Esophagus squamous epithelium (tissue), 5 donors: ENCODE measurements around the gene SLC2A4RG. TPM values are rescaled to one million over a fixed set of nuclear protein-coding genes. Genes with fewer than 3 reads are reported as not detected.
"Not testable (repeated sequence)": the region's sequence is repeated elsewhere in the genome, so short reads cannot be mapped to it uniquely, and the experiment has no call there.

Experiments
- DNase-seq: peaks from one replicate; lab custom pipeline; 2025; lab: John Stamatoyannopoulos, UW
- H3K27ac ChIP-seq, 4 donors: fragments of 200-600 bp; sonication (generic); one replicate each; pipeline ENCODE4 v1.5.1; 2016 to 2019; ENCODE audit warnings: mild to moderate bottlenecking in 1 of 4
- H3K27me3 ChIP-seq, 4 donors: fragments of 200-600 bp; sonication (generic); 1 replicate in 3 of 4; 2 replicates in 1 of 4; pipeline versions ENCODE4 v1.5.1 to v1.6.0; 2017 to 2021; ENCODE audit warnings: antibody characterized with exemption in 1 of 4
- H3K36me3 ChIP-seq, 3 donors: fragments of 200-600 bp; sonication (generic); one replicate each; pipeline ENCODE4 v1.5.1; 2016 to 2019
- H3K4me1 ChIP-seq, 3 donors: fragments of 200-600 bp; sonication (generic); one replicate each; pipeline ENCODE4 v1.5.1; 2017 to 2019
- H3K4me3 ChIP-seq, 4 donors: fragments of 200-600 bp; sonication (generic); 1 replicate in 3 of 4; 2 replicates in 1 of 4; pipeline ENCODE4 v1.5.1; 2016 to 2019; ENCODE audit warnings: mild to moderate bottlenecking in 2 of 4, moderate library complexity in 1 of 4
- H3K9me3 ChIP-seq, 3 donors: fragments of 200-600 bp; sonication (generic); one replicate each; pipeline ENCODE4 v1.5.1; 2016 to 2019
- POLR2A ChIP-seq, 4 donors: fragments of 450-650 bp; IDR thresholded peaks; one replicate each; pipeline ENCODE4 v1.6.1; 2017; ENCODE audit warnings: antibody characterized with exemption in 4 of 4, mild to moderate bottlenecking in 4 of 4, moderate library complexity in 3 of 4
- WGBS, 2 donors: methylation state at CpG; one replicate each; pipeline ENCODE4 v1.1.5; 2018; 5-methylcytosine and 5-hydroxymethylcytosine counted together
- intact Hi-C: fragments of 100-400 bp; cut with DNase I; formaldehyde crosslinking; loops from one replicate; pipeline ENCODE4 v1.15.0; 2022
- total RNA-seq, 4 donors: library from RNA; depleted of rRNA; stranded (reverse); fragments of >200 nt; gene quantifications; one replicate each; pipeline ENCODE4 v1.1.0, GENCODE V29; 2016
- TF ChIP-seq, protein P1 (sequence below), 6 experiments: fragments of 450-650 bp in 4 of 6; fragments of 200-600 bp in 2 of 6; sonication (generic) in 2 of 6; IDR thresholded peaks; one replicate each; pipeline ENCODE4 v1.5.1; 2016 to 2019; ENCODE audit warnings: antibody characterized with exemption in 6 of 6, mild to moderate bottlenecking in 4 of 6, moderate library complexity in 4 of 6
- donor health status: DM: yes; HTN: yes; CAD: no.

The SLC2A4RG gene
- total RNA-seq, 4 donors from 2014 or later: 37.0 to 55.5 (median 50.2) TPM

DNA sequence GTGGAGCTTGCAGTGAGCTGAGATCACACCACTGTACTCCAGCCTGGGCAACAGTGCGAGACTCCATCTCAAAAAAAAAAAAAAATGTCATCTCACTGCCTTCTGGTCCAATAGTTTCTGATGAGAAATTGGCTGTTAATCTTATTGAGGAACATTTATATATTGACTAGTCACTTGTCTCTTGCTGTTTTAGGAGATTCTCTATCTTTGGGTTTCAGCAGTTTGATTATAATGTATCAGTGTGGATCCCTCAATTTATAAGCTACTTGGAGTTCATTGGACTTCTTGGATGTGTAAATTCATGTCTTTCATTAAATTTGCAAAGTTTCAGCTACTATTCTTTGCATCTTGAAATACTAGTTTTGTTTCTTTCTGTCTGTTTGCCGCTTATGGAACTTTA, 20.6 kb upstream of the SLC2A4RG start:
- DNase-seq: no peak

DNA sequence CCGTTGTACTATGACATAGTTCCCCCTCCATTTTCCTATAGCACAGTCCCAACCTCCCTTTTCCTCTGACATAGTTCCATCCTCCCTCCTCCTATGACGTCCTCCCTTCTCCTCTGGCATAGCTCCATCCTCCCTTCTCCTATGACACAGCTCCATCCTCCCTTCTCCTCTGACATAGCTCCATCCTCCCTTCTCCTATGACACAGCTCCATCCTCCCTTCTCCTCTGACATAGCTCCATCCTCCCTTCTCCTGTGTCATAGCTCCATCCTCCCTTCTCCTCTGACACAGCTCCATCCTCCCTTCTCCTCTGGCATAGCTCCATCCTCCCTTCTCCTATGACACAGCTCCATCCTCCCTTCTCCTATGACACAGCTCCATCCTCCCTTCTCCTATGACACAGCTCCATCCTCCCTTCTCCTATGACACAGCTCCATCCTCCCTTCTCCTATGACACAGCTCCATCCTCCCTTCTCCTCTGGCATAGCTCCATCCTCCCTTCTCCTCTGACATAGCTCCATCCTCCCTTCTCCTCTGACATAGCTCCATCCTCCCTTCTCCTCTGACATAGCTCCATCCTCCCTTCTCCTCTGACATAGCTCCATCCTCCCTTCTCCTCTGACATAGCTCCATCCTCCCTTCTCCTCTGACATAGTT, 16.5 kb upstream of the SLC2A4RG start:
- Histone ChIP-seq H3K36me3 (peaks cover 0 to 86% (median 7%) of the 10 kb centered on the region in 3 donors), H3K9me3 (peaks cover 0 to 34% (median 28%) of the 10 kb centered on the region in 3 donors)
- DNase-seq, H3K27ac ChIP-seq, H3K4me1 ChIP-seq, intact Hi-C loops, H3K27me3 ChIP-seq, H3K4me3 ChIP-seq: not testable (repeated sequence)
- WGBS, 2 donors: 68 to 84% methylated on average over 2 of the region's 2 CpGs

More for the DNA sequence above, 20.6 kb upstream of the SLC2A4RG start:
- 98 to 100% methylated on average over 2 of the region's 2 CpGs for WGBS, 2 donors
- no peaks in the 10 kb centered on the region for H3K27me3 ChIP-seq
- H3K36me3 ChIP-seq: peaks cover 0 to 96% (median 20%) of the 10 kb centered on the region in 3 donors
- no peak overlapping the region for H3K27ac ChIP-seq
- no peaks in the 10 kb centered on the region for H3K4me1 ChIP-seq
- TF ChIP-seq POLR2A (IDR thresholded peaks at IDR 0.05): no peak
- TF ChIP-seq, protein P1, sequence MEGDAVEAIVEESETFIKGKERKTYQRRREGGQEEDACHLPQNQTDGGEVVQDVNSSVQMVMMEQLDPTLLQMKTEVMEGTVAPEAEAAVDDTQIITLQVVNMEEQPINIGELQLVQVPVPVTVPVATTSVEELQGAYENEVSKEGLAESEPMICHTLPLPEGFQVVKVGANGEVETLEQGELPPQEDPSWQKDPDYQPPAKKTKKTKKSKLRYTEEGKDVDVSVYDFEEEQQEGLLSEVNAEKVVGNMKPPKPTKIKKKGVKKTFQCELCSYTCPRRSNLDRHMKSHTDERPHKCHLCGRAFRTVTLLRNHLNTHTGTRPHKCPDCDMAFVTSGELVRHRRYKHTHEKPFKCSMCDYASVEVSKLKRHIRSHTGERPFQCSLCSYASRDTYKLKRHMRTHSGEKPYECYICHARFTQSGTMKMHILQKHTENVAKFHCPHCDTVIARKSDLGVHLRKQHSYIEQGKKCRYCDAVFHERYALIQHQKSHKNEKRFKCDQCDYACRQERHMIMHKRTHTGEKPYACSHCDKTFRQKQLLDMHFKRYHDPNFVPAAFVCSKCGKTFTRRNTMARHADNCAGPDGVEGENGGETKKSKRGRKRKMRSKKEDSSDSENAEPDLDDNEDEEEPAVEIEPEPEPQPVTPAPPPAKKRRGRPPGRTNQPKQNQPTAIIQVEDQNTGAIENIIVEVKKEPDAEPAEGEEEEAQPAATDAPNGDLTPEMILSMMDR (IDR thresholded peaks at IDR 0.05): no peak
- peaks cover 0 to 29% (median 19%) of the 10 kb centered on the region in 3 donors for H3K9me3 ChIP-seq
- H3K4me3 ChIP-seq: no peak overlapping the region
- intact Hi-C loops: no loop called here

DNA sequence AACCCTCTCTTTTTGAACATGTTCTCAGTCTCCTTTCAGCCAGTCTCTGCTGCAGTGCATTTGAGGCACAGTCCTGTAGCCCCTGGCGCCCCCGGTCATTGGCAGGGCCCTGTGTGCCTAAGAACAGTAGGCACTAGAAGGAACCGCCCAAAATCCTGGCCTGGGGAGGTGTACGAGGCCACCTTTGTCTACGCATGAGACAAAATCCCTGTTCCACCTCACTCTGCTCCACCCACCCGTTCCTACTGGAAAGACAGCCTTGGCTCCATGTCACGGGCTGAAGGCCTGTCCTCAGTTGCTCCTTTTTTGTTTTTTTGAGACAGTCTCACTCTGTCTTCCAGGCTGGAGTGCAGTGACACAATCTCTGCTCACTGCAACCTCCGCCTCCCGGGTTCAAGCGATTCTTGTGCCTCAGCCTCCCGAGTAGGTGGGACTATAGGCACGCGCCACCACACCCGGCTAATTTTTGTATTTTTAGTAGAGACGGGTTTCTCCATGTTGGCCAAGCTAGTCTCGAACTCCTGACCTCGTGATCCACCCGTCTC, 9.3 kb upstream of the SLC2A4RG start:
- intact Hi-C loops, H3K27me3 ChIP-seq, H3K9me3 ChIP-seq, H3K4me3 ChIP-seq, DNase-seq: not testable (repeated sequence)
- Histone ChIP-seq H3K27ac (peak overlapping the region in 1 of 4 donors; percentile 18), H3K4me1 (peaks cover 0 to 17% (median 5%) of the 10 kb centered on the region in 3 donors), H3K36me3 (peaks cover 0 to 61% (median 13%) of the 10 kb centered on the region in 3 donors)
- 80 to 88% methylated on average over 8 to 18 of the region's 18 CpGs for WGBS, 2 donors

DNA sequence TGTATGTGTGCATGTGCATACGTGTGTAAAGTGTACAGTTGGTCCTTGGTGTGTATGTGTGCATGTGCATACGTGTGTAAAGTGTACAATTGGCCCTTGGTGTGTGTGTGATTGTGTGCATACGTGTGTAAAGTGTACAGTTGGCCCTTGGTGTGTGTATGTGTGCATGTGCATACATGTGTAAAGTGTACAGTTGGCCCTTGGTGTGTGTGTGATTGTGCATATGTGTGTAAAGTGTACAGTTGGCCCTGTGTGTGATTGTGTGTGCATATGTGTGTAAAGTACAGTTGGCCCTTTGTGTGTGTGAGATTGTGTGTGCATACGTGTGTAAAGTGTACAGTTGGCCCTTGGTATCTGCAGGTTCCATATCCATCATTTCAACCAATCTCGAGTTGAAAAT, 8.2 kb upstream of the SLC2A4RG start:
- H3K9me3 ChIP-seq: no peaks in the 10 kb centered on the region
- H3K4me3 ChIP-seq: no peak overlapping the region
- DNase-seq: no peak
- peaks cover 6 to 26% (median 10%) of the 10 kb centered on the region in 3 donors for H3K4me1 ChIP-seq
- WGBS, 2 donors: 71 to 79% methylated on average over 5 of the region's 5 CpGs
- H3K36me3 ChIP-seq: peaks cover 0 to 60% (median 15%) of the 10 kb centered on the region in 3 donors
- H3K27ac ChIP-seq: no peak overlapping the region
- H3K27me3 ChIP-seq: no peaks in the 10 kb centered on the region
- TF ChIP-seq, protein P1 (IDR thresholded peaks at IDR 0.05): no peak
- TF ChIP-seq POLR2A (IDR thresholded peaks at IDR 0.05): no peak
- intact Hi-C loops: no loop called here

DNA sequence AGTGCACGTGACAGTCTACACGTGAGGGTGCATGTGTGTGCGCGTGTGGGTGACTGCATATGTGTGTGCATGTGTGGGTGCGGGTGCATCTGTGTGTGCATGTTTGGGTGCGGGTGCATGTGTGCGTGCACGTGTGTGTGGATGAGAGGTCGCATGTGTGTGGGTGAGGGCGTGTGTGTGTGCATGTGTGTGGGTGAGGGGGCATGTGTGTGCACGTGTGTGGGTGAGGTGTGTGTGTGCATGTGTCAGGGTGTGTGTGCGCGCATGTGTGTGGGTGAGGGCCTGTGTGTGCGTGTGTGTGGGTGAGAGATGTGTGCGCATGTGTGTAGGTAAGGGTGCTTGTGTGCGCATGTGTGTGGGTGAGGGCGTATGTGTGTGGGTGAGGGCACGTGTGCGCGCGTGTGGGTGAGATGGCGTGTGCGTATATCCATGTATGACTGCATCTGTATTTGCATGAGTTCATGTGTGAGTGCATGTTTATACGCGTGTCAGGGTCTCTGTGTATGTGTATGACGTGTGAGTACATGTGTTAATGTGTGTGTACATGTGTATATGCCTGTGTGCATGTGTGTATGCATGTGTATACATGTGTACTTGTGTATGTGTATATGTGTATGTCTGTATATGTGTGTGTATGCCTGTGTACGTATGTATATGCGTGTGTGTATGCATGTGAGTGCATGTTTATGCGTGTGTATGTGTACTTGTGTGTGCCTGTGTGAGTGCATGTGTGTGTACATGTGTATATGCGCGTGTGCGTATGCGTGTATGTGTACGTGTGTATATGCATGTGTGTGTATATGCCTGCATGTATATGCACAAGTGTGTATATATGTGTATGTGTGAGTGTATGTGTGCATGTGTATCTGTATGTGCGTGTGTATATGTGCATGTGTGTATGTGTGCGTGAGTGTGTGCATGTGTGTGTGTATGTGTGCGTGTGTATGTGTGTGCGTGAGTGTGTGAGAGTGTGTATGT, 7.2 kb upstream of the SLC2A4RG start:
- no peak for DNase-seq
- Histone ChIP-seq H3K4me1 (peaks cover 14 to 36% (median 20%) of the 10 kb centered on the region in 3 donors), H3K36me3 (peaks cover 0 to 56% (median 15%) of the 10 kb centered on the region in 3 donors), H3K9me3 (no peaks in the 10 kb centered on the region), H3K4me3 (no peak overlapping the region), H3K27ac (no peak overlapping the region), H3K27me3 (no peaks in the 10 kb centered on the region)
- intact Hi-C loops: no loop called here
- WGBS, 2 donors: 85 to 86% methylated on average over 38 of the region's 38 CpGs
- no peak for TF ChIP-seq POLR2A (IDR thresholded peaks at IDR 0.05)
- TF ChIP-seq, protein P1 (IDR thresholded peaks at IDR 0.05): no peak
